GM23338 (cell line): Measurements from ENCODE around the gene ABHD17A. TPM values are rescaled to one million over a fixed set of nuclear protein-coding genes. Genes with fewer than 3 reads are reported as not detected.

Experiments used
- ATAC-seq: fragments of 200-7000 bp; cut with Tn5 transposase; 3 replicates; pipeline ENCODE4 v1.9.1; 2020
- DNase-seq: peaks from one replicate; pipeline ENCODE4 v3.0.0-alpha.2; 2015; ENCODE audit warnings: low spot score
- H2AFZ ChIP-seq: fragments of 200-600 bp; sonication (generic); 2 replicates; pipeline ENCODE4 v1.8.0; 2016; ENCODE audit warnings: antibody characterized with exemption, mild to moderate bottlenecking, moderate library complexity
- H3F3A ChIP-seq: fragments of 200-600 bp; sonication (generic); replicated peaks from 2 replicates; pipeline ENCODE4 v1.8.0; 2017; ENCODE audit warnings: antibody characterized with exemption, mixed run types, low read depth
- H3K27ac ChIP-seq: fragments of 200-600 bp; sonication (generic); 2 replicates; pipeline ENCODE4 v1.6.1; 2016; ENCODE audit warnings: low read depth
- H3K27me3 ChIP-seq: fragments of 200-600 bp; sonication (generic); 2 replicates; pipeline ENCODE4 v1.8.0; 2016; ENCODE audit warnings: mild to moderate bottlenecking, mixed run types, moderate library complexity; ENCODE audit not compliant: insufficient read depth
- H3K36me3 ChIP-seq: fragments of 200-600 bp; sonication (generic); 2 replicates; pipeline ENCODE4 v1.8.0; 2016; ENCODE audit warnings: mild to moderate bottlenecking; ENCODE audit not compliant: insufficient read depth
- H3K4me1 ChIP-seq: fragments of 200-600 bp; sonication (generic); 2 replicates; pipeline ENCODE4 v1.8.0; 2016; ENCODE audit warnings: mild to moderate bottlenecking, moderate library complexity; ENCODE audit not compliant: insufficient read depth
- H3K4me2 ChIP-seq: fragments of 200-600 bp; sonication (generic); 2 replicates; pipeline ENCODE4 v1.7.1; 2017; ENCODE audit warnings: mixed run types
- H3K4me3 ChIP-seq: fragments of 200-600 bp; sonication (generic); 2 replicates; pipeline ENCODE4 v1.6.1; 2016; ENCODE audit warnings: mixed run types
- H3K79me2 ChIP-seq: fragments of 200-600 bp; sonication (generic); replicated peaks from 2 replicates; pipeline ENCODE4 v1.8.0; 2017; ENCODE audit warnings: mild to moderate bottlenecking; ENCODE audit not compliant: insufficient read depth
- H3K9me2 ChIP-seq: fragments of 200-600 bp; sonication (generic); 2 replicates; pipeline ENCODE4 v1.8.0; 2017; ENCODE audit not compliant: insufficient read depth
- H4K20me1 ChIP-seq: fragments of 200-600 bp; sonication (generic); replicated peaks from 2 replicates; pipeline ENCODE4 v1.8.0; 2017; ENCODE audit warnings: mild to moderate bottlenecking; ENCODE audit not compliant: insufficient read depth
- H3K27ac Mint-ChIP-seq: 2 replicates; pipeline ENCODE4 v1.8.0; 2020; ENCODE audit warnings: inconsistent platforms, mild to moderate bottlenecking, moderate library complexity, mixed read lengths
- H3K27me3 Mint-ChIP-seq: 3 replicates; pipeline ENCODE4 v1.8.0; 2022; ENCODE audit warnings: low read depth, mild to moderate bottlenecking, moderate library complexity, mixed read lengths, inconsistent platforms; ENCODE audit not compliant: insufficient read depth, poor library complexity
- H3K36me3 Mint-ChIP-seq: 3 replicates; pipeline ENCODE4 v1.8.0; 2021; ENCODE audit warnings: low read depth, mild to moderate bottlenecking, inconsistent platforms, moderate library complexity, mixed read lengths
- H3K4me1 Mint-ChIP-seq: 3 replicates; pipeline ENCODE4 v1.8.0; 2020; ENCODE audit warnings: mild to moderate bottlenecking, inconsistent platforms, mixed read lengths
- H3K4me3 Mint-ChIP-seq: 3 replicates; pipeline ENCODE4 v1.8.0; 2021; ENCODE audit warnings: moderate library complexity, mild to moderate bottlenecking, inconsistent platforms, mixed read lengths
- H3K9me3 Mint-ChIP-seq: 3 replicates; pipeline ENCODE4 v1.8.0; 2020; ENCODE audit warnings: moderate library complexity, mild to moderate bottlenecking, inconsistent platforms, mixed read lengths
- ETS1 ChIP-seq: IDR thresholded peaks from 2 replicates; pipeline ENCODE4 v1.6.1; 2016; ENCODE audit warnings: antibody characterized with exemption
- NANOG ChIP-seq: IDR thresholded peaks from 2 replicates; pipeline ENCODE4 v1.6.1; 2016; ENCODE audit warnings: antibody characterized with exemption, borderline replicate concordance
- POLR2AphosphoS5 ChIP-seq: IDR thresholded peaks from 2 replicates; pipeline ENCODE4 v1.6.1; 2016; ENCODE audit warnings: antibody characterized with exemption, low read depth
- REST ChIP-seq: IDR thresholded peaks from one replicate; pipeline ENCODE4 v1.6.1; 2018; ENCODE audit warnings: antibody characterized with exemption; ENCODE audit not compliant: unreplicated experiment
- ZNF114 ChIP-seq: fragments of 250-450 bp; sonication (Bioruptor Pico); IDR thresholded peaks from 2 replicates; pipeline ENCODE4 v1.5.0; 2020; ENCODE audit warnings: mild to moderate bottlenecking, moderate library complexity
- ZNF331 ChIP-seq: fragments of 250-450 bp; sonication (Bioruptor Pico); IDR thresholded peaks from 2 replicates; pipeline ENCODE4 v1.5.0; 2020; ENCODE audit warnings: low read depth, mild to moderate bottlenecking, moderate library complexity
- polyA plus RNA-seq: library from polyadenylated mRNA; unstranded; fragments of >200 nt; fragmentation: Nextera tagmentation; extraction: Ambion mirVana; gene quantifications from 2 replicates; pipeline ENCODE4 v1.2.1, GENCODE V29; 2016
- total RNA-seq: library from RNA; depleted of rRNA; stranded (reverse); fragments of >200 nt; shearing (Covaris generic); gene quantifications from 2 replicates; pipeline ENCODE4 v1.2.3, GENCODE V29; 2014

The ABHD17A gene
- total and polyA plus RNA-seq, 2 experiments from 2014 or later = 34.2 to 99.9 TPM

GRCh38 chr19:1921825-1922224 lies 36.5 kb upstream of the ABHD17A start:
- no peak for ATAC-seq
- Mint-ChIP-seq H3K9me3 (no peaks in the 10 kb centered on the region), H3K36me3 (peaks cover 51% of the 10 kb centered on the region), H3K4me1 (peaks cover 3% of the 10 kb centered on the region; the same call in 1 of the 3 replicates), H3K27ac (no peak overlapping the region), H3K4me3 (no peak overlapping the region), H3K27me3 (peaks cover 6% of the 10 kb centered on the region)
- Histone ChIP-seq H2AFZ (no peak overlapping the region), H3F3A (no peaks in the 10 kb centered on the region), H3K27ac (no peak overlapping the region), H4K20me1 (peaks cover 4% of the 10 kb centered on the region; the same call in 1 of the 2 replicates), H3K79me2 (no peaks in the 10 kb centered on the region), H3K9me2 (no peaks in the 10 kb centered on the region), H3K4me3 (no peak overlapping the region), H3K4me1 (no peaks in the 10 kb centered on the region), H3K36me3 (no peaks in the 10 kb centered on the region; the same call in 1 of the 2 replicates), H3K27me3 (no peaks in the 10 kb centered on the region), H3K4me2 (no peak overlapping the region)
- TF ChIP-seq POLR2AphosphoS5 (no peak), REST (no peak)
- no peak for DNase-seq

- H3K9me3 Mint-ChIP-seq = no peaks in the 10 kb centered on the region
- H3K36me3 ChIP-seq = no peaks in the 10 kb centered on the region; the same call in 1 of the 2 replicates
- H3K9me2 ChIP-seq = no peaks in the 10 kb centered on the region
These were observed 36.0 kb upstream of the ABHD17A start for GRCh38 chr19:1921326-1921725.

More at GRCh38 chr19:1921326-1921725, 36.0 kb upstream of the ABHD17A start:
- Histone ChIP-seq H4K20me1 (peaks cover 8% of the 10 kb centered on the region), H3K4me1 (no peaks in the 10 kb centered on the region), H3K27ac (no peak overlapping the region), H3K4me2 (no peak overlapping the region), H3K27me3 (no peaks in the 10 kb centered on the region), H3K79me2 (no peaks in the 10 kb centered on the region), H3K4me3 (no peak overlapping the region), H2AFZ (no peak overlapping the region), H3F3A (no peaks in the 10 kb centered on the region)
- TF ChIP-seq ZNF331 (CRISPR knock-in tag) = no peak
- no peak for TF ChIP-seq ETS1
- no peak for TF ChIP-seq POLR2AphosphoS5
- no peak for TF ChIP-seq NANOG
- no peak for TF ChIP-seq ZNF114 (CRISPR knock-in tag)
- Mint-ChIP-seq H3K4me3 (no peak overlapping the region), H3K4me1 (peaks cover 3% of the 10 kb centered on the region; the same call in 1 of the 3 replicates), H3K27me3 (peaks cover 6% of the 10 kb centered on the region), H3K36me3 (peaks cover 51% of the 10 kb centered on the region), H3K27ac (no peak overlapping the region)
- peak; percentile 22; the same call in 2 of the 3 replicates for ATAC-seq
- DNase-seq = no peak
